Sigmoid colon (tissue), 4 donors: ENCODE data around the gene DEFB129.

Source experiments
- POLR2A ChIP-seq, 2 donors: fragments of 450-650 bp; IDR thresholded peaks; one replicate each; pipeline ENCODE4 v1.6.1; 2016; ENCODE audit warnings: antibody characterized with exemption in 2 of 2, mild to moderate bottlenecking in 2 of 2, moderate library complexity in 2 of 2
- POLR2AphosphoS5 ChIP-seq, 4 donors: sonication (generic); formaldehyde crosslinking; IDR thresholded peaks; one replicate each; pipeline ENCODE4 v1.6.1; 2017; ENCODE audit warnings: antibody characterized with exemption in 4 of 4
- TF ChIP-seq, protein P1 (sequence below), 4 experiments: fragments of 450-650 bp in 3 of 4; fragments of 200-600 bp in 1 of 4; IDR thresholded peaks; one replicate each; pipeline ENCODE4 v1.5.1; 2016 to 2019; ENCODE audit warnings: antibody characterized with exemption in 4 of 4, mild to moderate bottlenecking in 3 of 4, moderate library complexity in 2 of 4

DNA sequence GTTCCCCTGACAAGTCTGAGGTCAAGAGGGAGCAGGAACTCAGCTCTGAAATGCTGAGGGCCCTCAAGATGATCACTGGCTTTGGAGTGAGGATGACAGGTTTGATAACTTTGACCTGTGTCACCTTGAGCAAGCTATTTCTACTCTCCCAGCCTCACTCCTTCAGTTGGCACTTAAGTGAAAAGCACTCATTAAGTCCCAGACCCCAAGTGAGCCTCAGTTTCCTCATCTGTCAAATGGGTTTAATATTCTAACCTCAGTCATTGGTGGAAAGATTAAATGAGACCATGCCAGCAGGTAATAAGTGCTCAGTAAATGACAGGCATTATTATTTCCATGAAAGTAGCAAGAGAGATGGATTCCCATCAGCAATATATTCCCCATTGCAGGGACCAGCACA, 44.5 kb downstream of the DEFB129 start:
- TF ChIP-seq, protein P1, sequence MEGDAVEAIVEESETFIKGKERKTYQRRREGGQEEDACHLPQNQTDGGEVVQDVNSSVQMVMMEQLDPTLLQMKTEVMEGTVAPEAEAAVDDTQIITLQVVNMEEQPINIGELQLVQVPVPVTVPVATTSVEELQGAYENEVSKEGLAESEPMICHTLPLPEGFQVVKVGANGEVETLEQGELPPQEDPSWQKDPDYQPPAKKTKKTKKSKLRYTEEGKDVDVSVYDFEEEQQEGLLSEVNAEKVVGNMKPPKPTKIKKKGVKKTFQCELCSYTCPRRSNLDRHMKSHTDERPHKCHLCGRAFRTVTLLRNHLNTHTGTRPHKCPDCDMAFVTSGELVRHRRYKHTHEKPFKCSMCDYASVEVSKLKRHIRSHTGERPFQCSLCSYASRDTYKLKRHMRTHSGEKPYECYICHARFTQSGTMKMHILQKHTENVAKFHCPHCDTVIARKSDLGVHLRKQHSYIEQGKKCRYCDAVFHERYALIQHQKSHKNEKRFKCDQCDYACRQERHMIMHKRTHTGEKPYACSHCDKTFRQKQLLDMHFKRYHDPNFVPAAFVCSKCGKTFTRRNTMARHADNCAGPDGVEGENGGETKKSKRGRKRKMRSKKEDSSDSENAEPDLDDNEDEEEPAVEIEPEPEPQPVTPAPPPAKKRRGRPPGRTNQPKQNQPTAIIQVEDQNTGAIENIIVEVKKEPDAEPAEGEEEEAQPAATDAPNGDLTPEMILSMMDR (IDR thresholded peaks at IDR 0.05): no peak
- TF ChIP-seq POLR2AphosphoS5 (IDR thresholded peaks at IDR 0.05) (no peak), POLR2A (IDR thresholded peaks at IDR 0.05) (no peak)
